Uterus (tissue), 2 donors: ENCODE results near the gene LHB.

Experiments
- CTCF ChIP-seq, 4 experiments: fragments of 200-600 bp in 2 of 4; fragments of 450-650 bp in 2 of 4; sonication (generic) in 2 of 4; IDR thresholded peaks; one replicate each; pipeline ENCODE4 v1.5.1; 2016 to 2019; ENCODE audit warnings: antibody characterized with exemption in 4 of 4, mild to moderate bottlenecking in 2 of 4, moderate library complexity in 1 of 4
- POLR2A ChIP-seq, 2 donors: fragments of 450-650 bp; IDR thresholded peaks; one replicate each; pipeline ENCODE4 v1.6.1; 2016; ENCODE audit warnings: antibody characterized with exemption in 2 of 2, mild to moderate bottlenecking in 1 of 2, moderate library complexity in 1 of 2

GRCh38 chr19:48966541-48967345 is 50.1 kb downstream of the LHB start:
- TF ChIP-seq CTCF (IDR thresholded peaks at IDR 0.05) (no peak), POLR2A (IDR thresholded peaks at IDR 0.05) (no peak)
